OCI-LY1 (cell line): Measurements from ENCODE around the gene SFMBT2.

ENCODE experiments used
- EZH2 ChIP-seq: fragments of 200-600 bp; sonication (generic), shearing (Covaris generic); IDR thresholded peaks from 2 replicates; pipeline ENCODE4 v1.8.0; 2017; ENCODE audit warnings: borderline replicate concordance, mixed run types, mild to moderate bottlenecking, antibody characterized with exemption, low read length, moderate library complexity, mixed read lengths
- TF ChIP-seq, protein P1 (sequence below): fragments of 200-600 bp; sonication (generic), shearing (Covaris generic); IDR thresholded peaks from 2 replicates; pipeline ENCODE4 v1.5.1; 2017; ENCODE audit warnings: mild to moderate bottlenecking, antibody characterized with exemption, low read length, moderate library complexity, mixed read lengths

DNA sequence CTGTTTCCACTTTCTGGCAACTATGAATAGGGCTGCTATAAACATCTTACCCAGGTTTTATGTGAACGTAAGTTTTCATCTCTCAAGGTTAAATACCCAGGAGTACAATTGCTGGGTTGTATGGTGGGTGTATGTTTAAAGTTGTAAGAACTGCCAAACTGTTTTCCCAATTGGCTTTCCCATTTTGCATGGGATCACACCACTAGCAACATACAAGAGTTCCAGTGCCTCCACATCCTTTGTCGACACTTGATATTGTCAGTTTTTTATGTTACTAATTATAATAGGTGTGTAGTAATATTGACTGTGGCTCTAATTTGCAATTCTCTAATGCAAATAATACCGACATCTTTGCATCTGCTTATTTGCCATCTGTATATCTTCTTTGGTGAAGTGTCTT lies 82.9 kb downstream of the SFMBT2 start:
- TF ChIP-seq, protein P1, sequence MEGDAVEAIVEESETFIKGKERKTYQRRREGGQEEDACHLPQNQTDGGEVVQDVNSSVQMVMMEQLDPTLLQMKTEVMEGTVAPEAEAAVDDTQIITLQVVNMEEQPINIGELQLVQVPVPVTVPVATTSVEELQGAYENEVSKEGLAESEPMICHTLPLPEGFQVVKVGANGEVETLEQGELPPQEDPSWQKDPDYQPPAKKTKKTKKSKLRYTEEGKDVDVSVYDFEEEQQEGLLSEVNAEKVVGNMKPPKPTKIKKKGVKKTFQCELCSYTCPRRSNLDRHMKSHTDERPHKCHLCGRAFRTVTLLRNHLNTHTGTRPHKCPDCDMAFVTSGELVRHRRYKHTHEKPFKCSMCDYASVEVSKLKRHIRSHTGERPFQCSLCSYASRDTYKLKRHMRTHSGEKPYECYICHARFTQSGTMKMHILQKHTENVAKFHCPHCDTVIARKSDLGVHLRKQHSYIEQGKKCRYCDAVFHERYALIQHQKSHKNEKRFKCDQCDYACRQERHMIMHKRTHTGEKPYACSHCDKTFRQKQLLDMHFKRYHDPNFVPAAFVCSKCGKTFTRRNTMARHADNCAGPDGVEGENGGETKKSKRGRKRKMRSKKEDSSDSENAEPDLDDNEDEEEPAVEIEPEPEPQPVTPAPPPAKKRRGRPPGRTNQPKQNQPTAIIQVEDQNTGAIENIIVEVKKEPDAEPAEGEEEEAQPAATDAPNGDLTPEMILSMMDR: no peak
- no peak for TF ChIP-seq EZH2
